DMS53 treated with DMSO at 0.1 percent for 48 hours (cell line): ENCODE data around the gene EPHB1.
"Not testable (repeated sequence)": the region's sequence is repeated elsewhere in the genome, so short reads cannot be mapped to it uniquely, and the experiment has no call there.

Experiments
- DNase-seq: peaks from one replicate; lab custom pipeline; 2025; ENCODE audit not compliant: unreplicated experiment; lab: John Stamatoyannopoulos, UW

EPHB1 gene

GRCh38 chr3:134991472-134992010 lies 196.5 kb downstream of the EPHB1 start:
- no peak for DNase-seq

GRCh38 chr3:134992180-134992579 lies 197.1 kb downstream of the EPHB1 start:
- DNase-seq, result no peak

GRCh38 chr3:134992586-134992985 lies 197.5 kb downstream of the EPHB1 start:
- no peak for DNase-seq

DNA sequence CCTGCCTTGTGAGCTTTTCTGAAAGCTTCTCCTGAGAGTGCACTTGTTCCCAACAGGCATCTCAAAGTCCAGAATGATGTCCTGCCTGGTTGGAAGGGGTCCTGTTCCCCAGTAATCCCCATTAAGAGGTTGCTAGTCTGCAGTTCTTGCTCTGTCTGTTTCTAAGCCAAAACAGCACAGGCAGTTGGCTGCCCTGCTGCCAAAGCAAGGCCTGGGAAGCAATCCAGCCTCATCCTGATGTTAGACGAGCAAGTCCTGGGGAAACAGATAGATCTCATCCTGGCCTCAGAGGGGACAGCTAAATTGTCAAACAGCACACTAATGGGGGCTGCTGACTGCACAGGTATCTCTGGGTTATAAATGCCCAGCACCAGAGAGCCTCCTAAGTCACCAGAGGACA lies 198.0 kb downstream of the EPHB1 start:
- no peak for DNase-seq

GRCh38 chr3:134998158-134998557 lies 203.1 kb downstream of the EPHB1 start:
- no peak for DNase-seq

DNA sequence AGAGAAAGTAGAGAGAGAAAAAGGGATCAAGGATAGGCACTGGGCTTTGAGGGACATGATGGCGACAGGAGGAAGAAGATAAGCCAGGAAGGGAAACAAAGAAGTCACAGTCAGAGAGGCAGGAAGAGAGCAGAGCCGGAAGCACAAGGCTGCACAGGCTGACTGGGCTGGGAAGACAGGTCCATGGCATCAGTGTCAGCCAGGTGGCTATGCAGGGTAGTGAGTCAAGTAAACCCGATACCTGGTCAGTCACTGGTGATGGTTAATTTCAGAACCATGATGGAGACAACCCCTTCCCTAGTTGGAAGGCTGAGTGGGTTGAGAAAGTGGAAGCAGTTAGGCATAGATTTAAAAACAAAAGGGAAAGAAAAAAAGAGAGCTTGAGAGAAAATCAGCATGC lies 203.8 kb downstream of the EPHB1 start:
- DNase-seq, result no peak

GRCh38 chr3:135000465-135000864 lies 205.4 kb downstream of the EPHB1 start:
- no peak for DNase-seq

DNA sequence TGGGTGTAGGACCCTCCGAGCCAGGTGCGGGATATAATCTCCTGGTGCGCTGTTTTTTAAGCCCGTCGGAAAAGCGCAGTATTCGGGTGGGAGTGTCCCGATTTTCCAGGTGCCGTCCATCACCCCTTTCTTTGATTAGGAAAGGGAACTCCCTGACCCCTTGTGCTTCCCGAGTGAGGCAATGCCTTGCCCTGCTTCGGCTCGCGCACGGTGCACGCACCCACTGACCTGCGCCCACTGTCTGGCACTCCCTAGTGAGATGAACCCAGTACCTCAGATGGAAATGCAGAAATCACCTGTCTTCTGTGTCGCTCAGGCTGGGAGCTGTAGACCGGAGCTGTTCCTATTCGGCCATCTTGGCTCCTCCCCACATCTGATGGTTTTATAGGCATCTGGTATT lies 210.6 kb downstream of the EPHB1 start:
- not testable (repeated sequence) for DNase-seq

GRCh38 chr3:135007607-135008006 lies 212.5 kb downstream of the EPHB1 start:
- no peak for DNase-seq

- no peak for DNase-seq
Observed at GRCh38 chr3:135008326-135008725, 213.3 kb downstream of the EPHB1 start.

- no peak for DNase-seq
Observed at GRCh38 chr3:135009014-135009413, 214.0 kb downstream of the EPHB1 start.

- no peak for DNase-seq
Observed at GRCh38 chr3:135012101-135012500, 217.0 kb downstream of the EPHB1 start.

GRCh38 chr3:135013206-135013605 lies 218.1 kb downstream of the EPHB1 start:
- no peak for DNase-seq

GRCh38 chr3:135014566-135014965 lies 219.5 kb downstream of the EPHB1 start:
- DNase-seq, result no peak

DNA sequence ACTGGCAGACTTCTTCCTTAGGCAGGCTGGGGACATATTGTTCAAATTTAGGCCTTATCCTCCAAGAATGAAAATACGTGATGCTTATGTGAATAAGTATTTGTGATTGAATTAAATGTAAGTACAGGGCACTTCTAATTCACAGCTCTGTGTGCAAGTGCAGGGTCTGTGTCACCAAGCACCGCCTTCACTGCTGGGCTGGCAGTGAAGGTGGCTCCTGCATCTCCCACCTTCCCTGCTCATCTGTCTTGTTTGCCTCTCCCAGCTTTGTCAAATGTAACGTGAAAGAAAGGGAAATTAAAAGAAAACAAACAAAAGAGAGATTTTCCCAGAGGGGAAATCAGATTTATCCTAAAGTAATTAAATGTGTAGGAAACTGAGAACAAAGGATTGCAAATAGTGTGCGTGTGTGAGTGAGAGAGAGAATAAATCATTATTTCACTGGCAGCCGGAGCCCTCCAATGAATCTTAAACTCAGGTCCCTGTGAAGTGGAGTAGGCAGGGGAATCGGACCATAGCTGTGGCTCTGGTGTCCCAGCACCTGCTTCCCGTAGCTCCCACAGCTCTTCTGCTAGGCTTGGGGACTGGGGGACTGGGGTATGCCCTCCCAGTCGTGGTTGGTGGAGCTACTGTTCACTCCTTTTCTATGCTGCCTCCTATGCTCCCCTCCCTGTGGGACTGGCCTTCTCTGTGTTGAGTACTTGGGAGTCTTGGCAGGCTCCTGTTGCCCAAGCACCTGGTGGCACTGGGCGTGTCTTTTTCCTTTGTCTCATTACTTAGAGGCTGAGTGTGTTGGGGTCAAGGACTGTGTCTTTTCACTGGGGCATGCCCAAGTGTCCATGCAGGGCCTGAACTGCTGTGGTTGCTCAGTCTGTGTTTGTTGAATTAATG lies 222.2 kb downstream of the EPHB1 start:
- no peak for DNase-seq

DNA sequence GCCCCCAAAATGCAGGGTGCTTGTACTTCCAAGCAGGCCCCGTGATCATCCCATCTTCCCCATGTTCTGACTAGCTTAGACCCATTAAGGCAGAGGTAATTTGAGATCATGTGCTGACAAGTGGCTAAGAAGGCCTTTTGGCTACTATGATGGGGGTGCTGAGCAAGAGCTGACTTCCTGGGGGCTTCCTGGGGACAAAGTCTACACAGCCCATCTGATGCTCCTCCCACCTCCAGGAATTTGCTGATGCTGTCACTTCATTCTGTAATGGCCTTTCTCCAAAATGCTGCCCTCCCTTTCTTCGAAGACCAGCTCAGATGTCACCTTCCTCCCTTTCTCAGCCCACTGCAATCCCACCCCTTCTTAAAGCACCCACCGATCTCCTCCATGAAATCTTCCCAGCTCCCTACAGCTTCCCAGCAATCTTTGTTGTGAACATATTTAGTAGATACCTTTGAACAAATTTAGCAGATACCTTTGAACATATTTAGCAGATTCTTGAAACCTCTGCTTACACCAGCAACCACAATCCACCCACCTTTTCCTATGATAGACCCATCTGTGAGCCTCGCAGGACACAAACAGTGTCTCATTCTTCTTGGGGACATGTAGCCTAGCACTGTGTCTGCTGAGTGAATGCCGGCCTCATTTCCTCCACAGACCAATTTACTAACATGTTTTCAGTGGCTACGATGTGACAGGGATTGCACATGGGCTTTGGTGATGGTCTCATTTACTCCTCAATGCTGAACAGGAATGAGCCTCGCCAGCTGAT lies 223.3 kb downstream of the EPHB1 start:
- no peak for DNase-seq

GRCh38 chr3:135020181-135020580 lies 225.1 kb downstream of the EPHB1 start:
- no peak for DNase-seq

GRCh38 chr3:135023996-135024658 lies 229.1 kb downstream of the EPHB1 start:
- no peak for DNase-seq

DNA sequence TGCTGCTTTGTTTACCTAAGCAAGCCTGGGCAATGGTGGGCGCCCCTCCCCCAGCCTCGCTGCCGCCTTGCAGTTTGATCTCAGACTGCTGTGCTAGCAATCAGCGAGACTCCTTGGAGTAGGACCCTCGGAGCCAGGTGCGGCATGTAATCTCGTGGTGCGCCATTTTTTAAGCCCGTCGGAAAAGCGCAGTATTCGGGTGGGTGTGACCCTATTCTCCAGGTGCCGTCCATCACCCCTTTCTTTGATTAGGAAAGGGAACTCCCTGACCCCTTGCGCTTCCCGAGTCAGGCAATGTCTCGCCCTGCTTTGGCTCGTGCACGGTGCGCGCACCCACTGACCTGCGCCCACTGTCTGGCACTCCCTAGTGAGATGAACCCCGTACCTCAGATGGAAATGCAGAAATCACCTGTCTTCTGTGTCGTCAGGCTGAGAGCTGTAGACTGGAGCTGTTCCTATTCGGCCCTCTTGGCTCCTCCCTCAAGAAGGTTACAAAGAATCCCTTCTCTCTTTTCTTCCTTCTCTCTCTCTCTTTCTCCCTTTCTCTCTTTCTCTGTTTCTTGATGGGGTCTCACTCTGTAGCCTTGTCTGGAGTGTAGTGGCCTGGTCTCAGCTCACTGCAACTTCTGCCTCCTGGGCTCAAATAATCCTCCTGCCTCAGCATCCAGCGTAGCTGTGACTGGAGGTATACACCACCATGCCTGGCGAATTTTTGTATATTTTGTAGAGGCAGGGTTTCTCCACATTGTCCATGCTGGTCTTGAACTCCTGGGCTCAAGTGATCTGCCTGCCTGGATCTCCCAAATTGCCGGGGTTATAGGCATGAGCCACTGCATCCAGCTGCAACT lies 235.9 kb downstream of the EPHB1 start:
- not testable (repeated sequence) for DNase-seq

DNA sequence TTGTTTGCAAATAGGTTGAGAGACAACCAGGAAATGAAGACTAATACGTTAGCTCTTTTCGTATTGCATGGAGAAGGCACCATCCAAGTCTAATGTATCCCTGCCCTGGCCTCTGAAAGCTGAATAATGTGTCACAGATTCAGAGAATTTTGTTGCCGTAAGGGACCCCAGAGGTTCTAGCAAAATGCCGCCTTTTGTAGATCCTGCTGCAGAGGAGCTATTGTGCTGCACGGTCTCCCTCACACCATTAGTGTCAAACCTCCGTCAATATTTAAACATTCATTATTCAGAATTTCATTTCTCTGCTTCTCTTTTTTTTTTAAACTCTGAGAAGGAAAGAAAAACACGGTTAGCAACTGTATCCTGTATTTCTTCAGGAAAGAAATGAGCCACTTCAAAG lies 238.7 kb downstream of the EPHB1 start:
- DNase-seq, result no peak
